Epithelial cell of proximal tubule (primary cell): Measurements from ENCODE around the gene WDR6. TPM values are rescaled to one million over a fixed set of nuclear protein-coding genes. Genes with fewer than 3 reads are reported as not detected.

Experiments used
- DNase-seq: peaks from one replicate; pipeline ENCODE4 v3.0.0-alpha.2; 2011; ENCODE audit warnings: low read depth
- H3K4me3 ChIP-seq: 2 replicates; pipeline ENCODE4 v1.5.1; 2011; ENCODE audit warnings: low read depth, mild to moderate bottlenecking, low read length
- CTCF ChIP-seq: conservative IDR thresholded peaks from 2 replicates; pipeline ENCODE4 v1.5.1; 2012; ENCODE audit warnings: low read depth, mild to moderate bottlenecking, low read length
- total RNA-seq: library from RNA; depleted of rRNA; stranded (reverse); fragments of >200 nt; gene quantifications from 2 replicates; pipeline ENCODE4 v1.2.3, GENCODE V29; 2015

The WDR6 gene
- 86.1 and 99.5 TPM in 2 replicates for total RNA-seq

GRCh38 chr3:49007068-49007770 lies at the start of gene WDR6:
Gene WDR6, plus strand, starts transcription at chr3:49007391. Its CDS starts 41 bp downstream, at chr3:49007432.
- TF ChIP-seq CTCF: peak; percentile 55
- peak within 1 kb of the TSS; percentile 70 for H3K4me3 ChIP-seq
- peak; percentile 74 for DNase-seq

GRCh38 chr3:48960841-48961413 lies 46.3 kb upstream of the WDR6 start:
- DNase-seq: no peak
- H3K4me3 ChIP-seq: no peak overlapping the region
- TF ChIP-seq CTCF: no peak

- TF ChIP-seq CTCF: no peak
Measured at GRCh38 chr3:48962340-48962739, 44.9 kb upstream of the WDR6 start.

GRCh38 chr3:48962939-48963338 lies 44.3 kb upstream of the WDR6 start:
- H3K4me3 ChIP-seq: no peak overlapping the region
- no peak for TF ChIP-seq CTCF
- DNase-seq: no peak

More at GRCh38 chr3:48962340-48962739, 44.9 kb upstream of the WDR6 start:
- DNase-seq: no peak
- no peak overlapping the region for H3K4me3 ChIP-seq

GRCh38 chr3:48963591-48963990 lies 43.6 kb upstream of the WDR6 start:
- TF ChIP-seq CTCF: no peak

GRCh38 chr3:48966367-48966766 lies 40.8 kb upstream of the WDR6 start:
- H3K4me3 ChIP-seq: no peak overlapping the region
- no peak for TF ChIP-seq CTCF
- no peak for DNase-seq

More at GRCh38 chr3:48963591-48963990, 43.6 kb upstream of the WDR6 start:
- DNase-seq: no peak
- H3K4me3 ChIP-seq: no peak overlapping the region
